BJ (cell line): ENCODE results near the gene MAPKAP1. TPM values are rescaled to one million over a fixed set of nuclear protein-coding genes. Genes with fewer than 3 reads are reported as not detected.

ENCODE experiments used
- CTCF ChIA-PET: fragments of 350-600 bp; formaldehyde crosslinking; extraction: SDS; loops from one replicate; lab custom pipeline; 2021; ENCODE audit warnings: antibody characterized with exemption, inconsistent platforms; lab: Yijun Ruan, JAX
- POLR2A ChIA-PET: fragments of 300-600 bp; sonication (Branson Sonifier 250); formaldehyde crosslinking; extraction: SDS; loops from one replicate; lab custom pipeline; 2021; ENCODE audit warnings: antibody characterized with exemption; lab: Charles Lee
- DNase-seq: peaks from one replicate; pipeline ENCODE4 v3.0.0-alpha.2; 2011; ENCODE audit warnings: low read depth
- H3K27me3 ChIP-seq: 2 replicates; pipeline ENCODE4 v1.6.0; 2011; ENCODE audit warnings: low read length; ENCODE audit not compliant: control insufficient read depth, insufficient read depth
- H3K36me3 ChIP-seq: 2 replicates; pipeline ENCODE4 v1.5.1; 2011; ENCODE audit warnings: low read length; ENCODE audit not compliant: control insufficient read depth, insufficient read depth
- H3K4me3 ChIP-seq: 2 replicates; pipeline ENCODE4 v1.5.1; 2011; ENCODE audit warnings: low read depth, mild to moderate bottlenecking, control low read depth, low read length
- polyA plus RNA-seq: library from polyadenylated mRNA; depleted of rRNA; stranded (reverse); fragments of >200 nt; gene quantifications from 2 replicates; pipeline ENCODE4 v1.2.3, GENCODE V29; 2011
- TF ChIP-seq, protein P1 (sequence below): IDR thresholded peaks from 2 replicates; pipeline ENCODE4 v1.5.1; 2011; ENCODE audit warnings: low read depth, mild to moderate bottlenecking, control low read depth, inconsistent platforms, low read length, moderate library complexity; ENCODE audit not compliant: insufficient read depth

The MAPKAP1 gene
- polyA plus RNA-seq, 1 experiment = 113 TPM

DNA sequence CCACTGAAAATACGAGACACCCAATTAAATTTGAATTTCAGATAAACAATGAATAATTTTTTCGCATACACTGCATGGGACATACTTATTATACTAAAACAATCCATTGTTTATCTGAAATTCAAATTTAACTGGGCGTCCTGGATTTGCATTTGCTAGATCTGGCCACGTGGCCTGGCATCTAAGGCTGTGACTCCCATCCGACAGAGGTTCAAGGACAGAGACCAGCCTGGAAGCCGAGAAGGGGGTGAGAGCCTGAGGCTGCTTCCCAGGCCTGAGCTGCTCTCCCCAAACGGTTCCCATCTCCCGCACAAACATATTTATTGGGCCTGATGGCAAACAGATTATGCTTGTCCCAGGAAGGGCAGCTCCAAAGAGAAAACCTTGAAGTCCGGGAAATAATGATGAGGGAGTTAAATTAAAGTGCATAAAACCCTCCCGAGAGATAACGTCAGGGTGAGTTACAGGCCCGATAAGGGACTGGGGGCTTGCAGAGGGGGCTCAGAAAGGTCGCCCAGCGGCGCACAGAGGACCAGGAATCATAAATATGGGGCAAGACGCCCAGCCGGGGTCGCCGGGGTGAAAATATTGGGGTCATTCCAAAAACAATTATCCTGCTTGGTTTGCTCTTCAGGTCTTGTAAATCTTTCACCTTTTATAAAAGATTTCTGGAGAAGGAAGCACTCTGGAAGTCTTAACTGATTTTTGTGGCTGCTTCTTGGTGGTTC lies 281.7 kb downstream of the MAPKAP1 start:
- H3K4me3 ChIP-seq = no peak overlapping the region
- H3K27me3 ChIP-seq = no peaks in the 10 kb centered on the region
- DNase-seq = no peak
- ChIA-PET CTCF (no interaction called here), POLR2A (no interaction called here)
- TF ChIP-seq, protein P1, sequence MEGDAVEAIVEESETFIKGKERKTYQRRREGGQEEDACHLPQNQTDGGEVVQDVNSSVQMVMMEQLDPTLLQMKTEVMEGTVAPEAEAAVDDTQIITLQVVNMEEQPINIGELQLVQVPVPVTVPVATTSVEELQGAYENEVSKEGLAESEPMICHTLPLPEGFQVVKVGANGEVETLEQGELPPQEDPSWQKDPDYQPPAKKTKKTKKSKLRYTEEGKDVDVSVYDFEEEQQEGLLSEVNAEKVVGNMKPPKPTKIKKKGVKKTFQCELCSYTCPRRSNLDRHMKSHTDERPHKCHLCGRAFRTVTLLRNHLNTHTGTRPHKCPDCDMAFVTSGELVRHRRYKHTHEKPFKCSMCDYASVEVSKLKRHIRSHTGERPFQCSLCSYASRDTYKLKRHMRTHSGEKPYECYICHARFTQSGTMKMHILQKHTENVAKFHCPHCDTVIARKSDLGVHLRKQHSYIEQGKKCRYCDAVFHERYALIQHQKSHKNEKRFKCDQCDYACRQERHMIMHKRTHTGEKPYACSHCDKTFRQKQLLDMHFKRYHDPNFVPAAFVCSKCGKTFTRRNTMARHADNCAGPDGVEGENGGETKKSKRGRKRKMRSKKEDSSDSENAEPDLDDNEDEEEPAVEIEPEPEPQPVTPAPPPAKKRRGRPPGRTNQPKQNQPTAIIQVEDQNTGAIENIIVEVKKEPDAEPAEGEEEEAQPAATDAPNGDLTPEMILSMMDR = no peak
- H3K36me3 ChIP-seq = no peaks in the 10 kb centered on the region

DNA sequence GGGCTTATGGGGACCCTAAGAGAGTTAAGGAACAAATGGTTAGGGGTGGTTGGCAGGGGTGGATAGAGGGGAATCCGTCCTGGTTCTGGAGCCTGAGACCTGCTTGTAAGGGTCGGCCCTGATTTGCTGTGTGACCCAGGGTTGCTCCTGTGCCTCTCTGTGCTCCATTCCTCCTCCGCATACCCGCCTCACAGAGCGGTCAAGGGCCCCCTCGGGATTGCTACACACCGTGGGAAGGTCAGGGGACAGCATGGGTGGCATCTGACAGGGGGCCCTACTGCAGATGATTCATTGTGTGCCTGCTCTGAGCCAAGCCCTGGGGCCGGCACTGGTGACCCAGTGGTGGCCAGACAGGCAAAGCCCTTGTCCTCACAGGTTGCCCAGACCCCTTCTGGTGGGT lies 283.0 kb downstream of the MAPKAP1 start:
- TF ChIP-seq, protein P1 = no peak
- CTCF ChIA-PET = interaction anchor here (1.8 kb wide), 1 partner anchor 16 kb away, joined by 6 read pairs; no protein-coding TSS in a partner anchor
- POLR2A ChIA-PET = no interaction called here

DNA sequence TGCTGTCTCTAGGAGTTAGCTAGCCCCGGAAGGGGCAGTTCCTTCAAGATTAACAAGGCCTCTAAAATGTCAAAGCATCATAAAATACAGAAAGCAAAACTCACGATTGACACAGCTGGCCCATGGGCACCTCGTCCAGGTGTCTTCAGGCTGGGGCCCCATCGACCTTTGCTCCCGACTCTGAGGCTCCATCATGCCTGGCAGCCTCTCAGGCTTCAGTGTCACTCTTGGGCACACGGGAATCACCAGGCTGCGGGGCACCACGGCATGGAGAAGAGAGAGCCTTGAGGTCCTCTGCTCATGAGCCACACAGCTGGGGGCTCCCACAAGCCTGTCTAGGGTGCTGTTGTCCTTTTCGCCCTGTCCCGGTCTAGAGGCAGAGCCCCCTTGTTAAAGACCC lies 284.2 kb downstream of the MAPKAP1 start:
- Histone ChIP-seq H3K36me3 (no peaks in the 10 kb centered on the region), H3K27me3 (no peaks in the 10 kb centered on the region), H3K4me3 (no peak overlapping the region)
- DNase-seq = no peak
- ChIA-PET CTCF (interaction anchor here (1.8 kb wide), 1 partner anchor 15 kb away, joined by 6 read pairs; no protein-coding TSS in a partner anchor), POLR2A (no interaction called here)
- TF ChIP-seq, protein P1 = no peak

More for the DNA sequence above, 283.0 kb downstream of the MAPKAP1 start:
- Histone ChIP-seq H3K4me3 (no peak overlapping the region), H3K36me3 (no peaks in the 10 kb centered on the region), H3K27me3 (no peaks in the 10 kb centered on the region)
- DNase-seq = no peak

DNA sequence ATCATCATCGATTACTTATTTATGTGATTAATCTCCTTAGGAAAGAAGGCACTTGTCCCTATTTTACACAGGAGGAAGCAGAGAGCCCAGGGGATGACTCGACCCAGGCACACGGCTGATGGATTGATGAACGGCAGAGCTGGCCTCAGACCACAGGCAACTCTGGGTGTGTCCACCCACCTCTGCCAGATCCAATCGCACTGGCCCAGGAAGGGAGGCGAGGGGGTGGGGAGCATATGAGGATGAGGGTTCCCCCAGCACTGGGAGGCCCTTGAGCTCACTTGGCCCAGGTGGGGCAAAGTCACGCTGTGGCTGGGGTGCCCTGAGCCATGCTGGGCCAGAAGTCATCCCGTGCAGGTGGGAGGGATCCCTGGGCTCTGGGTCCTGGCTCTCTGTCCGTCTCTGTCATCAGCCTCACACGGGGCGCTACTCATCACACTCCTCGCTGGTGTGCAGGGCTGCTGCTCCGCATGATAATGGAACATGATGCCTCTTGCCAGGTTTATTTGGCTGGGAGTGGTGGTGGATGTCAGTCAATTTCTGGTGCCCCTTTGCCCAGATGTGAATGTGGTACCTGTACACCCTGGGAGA lies 285.3 kb downstream of the MAPKAP1 start:
- Histone ChIP-seq H3K27me3 (no peaks in the 10 kb centered on the region), H3K4me3 (no peak overlapping the region), H3K36me3 (no peaks in the 10 kb centered on the region)
- ChIA-PET POLR2A (no interaction called here), CTCF (no interaction called here)
- TF ChIP-seq, protein P1 = no peak
- DNase-seq = no peak

DNA sequence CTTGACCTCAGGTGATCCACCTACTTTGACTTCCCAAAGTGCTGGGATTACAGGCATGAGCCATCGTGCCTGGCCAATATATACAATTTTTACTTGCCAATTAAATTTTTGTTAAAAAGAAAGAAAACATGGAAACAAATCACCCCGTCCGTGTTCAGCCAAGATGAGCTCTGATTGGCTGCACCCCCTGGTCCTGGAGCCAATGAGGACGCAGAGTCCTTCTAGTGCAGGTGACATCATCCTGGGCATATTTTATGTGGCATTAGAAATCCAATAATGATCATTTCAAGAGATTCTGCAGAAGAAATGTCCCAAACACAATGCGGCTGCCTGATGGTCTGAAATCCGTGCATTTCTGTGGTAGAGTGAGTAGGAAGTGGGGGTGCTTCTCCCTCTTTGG lies 285.8 kb downstream of the MAPKAP1 start:
- POLR2A ChIA-PET = no interaction called here
- H3K27me3 ChIP-seq = no peaks in the 10 kb centered on the region

More for the DNA sequence above, 285.8 kb downstream of the MAPKAP1 start:
- TF ChIP-seq, protein P1 = no peak
- CTCF ChIA-PET = interaction anchor here (0.9 kb wide), 1 partner anchor 13 kb away, joined by 4 read pairs; no protein-coding TSS in a partner anchor
- H3K4me3 ChIP-seq = no peak overlapping the region
- no peaks in the 10 kb centered on the region for H3K36me3 ChIP-seq
- no peak for DNase-seq
